ACC112 (cell line): Measurements from ENCODE around the gene GRID1.
"Not testable (repeated sequence)": the region's sequence is repeated elsewhere in the genome, so short reads cannot be mapped to it uniquely, and the experiment has no call there.

Source experiments
- H2AFZ ChIP-seq: fragments of 200-600 bp; sonication (generic); one replicate; pipeline ENCODE4 v1.6.0; 2017; ENCODE audit warnings: antibody characterized with exemption, low read length; ENCODE audit not compliant: unreplicated experiment
- H3K27ac ChIP-seq: fragments of 200-600 bp; sonication (generic); 2 replicates; pipeline ENCODE4 v1.5.1; 2014; ENCODE audit warnings: low read depth, mild to moderate bottlenecking, antibody characterized with exemption, low read length, moderate library complexity
- H3K27me3 ChIP-seq: fragments of 200-600 bp; sonication (generic); 2 replicates; pipeline ENCODE4 v1.6.1; 2014; ENCODE audit warnings: mild to moderate bottlenecking, antibody characterized with exemption, low read length, moderate library complexity, mixed read lengths; ENCODE audit not compliant: insufficient read depth
- H3K36me3 ChIP-seq: fragments of 200-600 bp; sonication (generic); 2 replicates; pipeline ENCODE4 v1.6.1; 2016; ENCODE audit warnings: mild to moderate bottlenecking, antibody characterized with exemption, low read length, moderate library complexity, mixed read lengths; ENCODE audit not compliant: insufficient read depth
- H3K4me1 ChIP-seq: fragments of 200-600 bp; sonication (generic); one replicate; pipeline ENCODE4 v1.6.1; 2016; ENCODE audit warnings: low read length, mixed read lengths; ENCODE audit not compliant: insufficient read depth, unreplicated experiment, control insufficient read depth
- H3K4me3 ChIP-seq: fragments of 200-600 bp; sonication (generic); 2 replicates; pipeline ENCODE4 v1.5.1; 2014; ENCODE audit warnings: mild to moderate bottlenecking, low read depth, low read length
- H3K79me2 ChIP-seq: fragments of 200-600 bp; sonication (generic); one replicate; pipeline ENCODE4 v1.6.0; 2016; ENCODE audit warnings: low read length; ENCODE audit not compliant: control insufficient read depth, unreplicated experiment, insufficient read depth

GRID1 gene

DNA sequence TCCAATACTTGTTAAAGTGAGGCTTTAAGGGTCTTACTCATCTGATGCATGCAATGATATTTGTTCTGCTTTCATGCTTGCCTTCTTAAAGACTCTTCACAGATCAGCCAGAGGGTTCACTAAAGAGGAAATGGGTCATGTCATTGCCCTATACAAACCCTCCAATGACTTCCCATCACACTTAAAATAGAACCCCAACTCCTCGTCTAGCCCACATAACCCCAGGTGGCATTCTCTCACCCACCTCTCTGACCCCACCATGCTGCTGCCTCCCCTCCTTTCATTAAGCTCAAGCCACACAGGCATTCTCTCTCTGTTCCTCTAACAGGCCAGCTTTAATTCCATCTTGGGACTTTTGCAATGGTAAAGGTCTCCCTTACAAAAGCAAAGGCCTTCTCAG, 253.6 kb downstream of the GRID1 start:
- H3K79me2 ChIP-seq, result no peaks in the 10 kb centered on the region
- no peak overlapping the region for H3K27ac ChIP-seq
- no peaks in the 10 kb centered on the region for H3K27me3 ChIP-seq
- no peak overlapping the region for H3K4me3 ChIP-seq
- H3K4me1 ChIP-seq, result no peaks in the 10 kb centered on the region
- no peak overlapping the region for H2AFZ ChIP-seq
- H3K36me3 ChIP-seq, result no peaks in the 10 kb centered on the region

DNA sequence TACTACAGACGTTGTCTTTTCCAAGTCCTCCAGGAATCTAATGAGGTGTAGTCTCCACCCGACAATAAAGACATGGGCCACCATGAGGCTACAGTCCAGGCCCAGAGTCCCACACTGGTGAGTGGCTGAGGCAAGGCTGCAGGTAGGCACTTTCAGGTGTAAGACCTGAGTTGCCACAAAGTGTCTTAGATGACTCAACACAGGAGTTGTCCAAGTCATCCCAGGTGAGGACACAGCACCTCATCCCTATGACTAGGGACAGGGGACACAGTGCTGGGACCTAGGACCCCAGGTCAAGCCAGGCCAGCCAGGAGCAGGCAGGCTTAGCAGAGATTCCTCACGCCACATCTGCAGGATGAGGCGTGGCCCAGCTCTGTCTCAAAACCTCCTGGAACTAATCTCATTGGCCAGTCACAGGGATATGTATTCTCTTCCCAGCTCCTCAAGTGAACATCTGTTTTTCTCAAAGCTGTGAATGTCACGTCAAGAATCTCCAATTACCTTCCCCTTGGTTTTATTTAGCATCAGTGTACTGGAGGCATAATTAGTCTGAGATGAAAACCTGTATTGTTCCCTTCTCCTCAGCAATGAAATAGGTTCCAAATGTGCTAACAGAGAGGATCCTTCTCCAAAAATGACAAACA, 254.6 kb downstream of the GRID1 start:
- H3K79me2 ChIP-seq, result no peaks in the 10 kb centered on the region
- H3K27ac ChIP-seq, result no peak overlapping the region
- H2AFZ ChIP-seq, result no peak overlapping the region

DNA sequence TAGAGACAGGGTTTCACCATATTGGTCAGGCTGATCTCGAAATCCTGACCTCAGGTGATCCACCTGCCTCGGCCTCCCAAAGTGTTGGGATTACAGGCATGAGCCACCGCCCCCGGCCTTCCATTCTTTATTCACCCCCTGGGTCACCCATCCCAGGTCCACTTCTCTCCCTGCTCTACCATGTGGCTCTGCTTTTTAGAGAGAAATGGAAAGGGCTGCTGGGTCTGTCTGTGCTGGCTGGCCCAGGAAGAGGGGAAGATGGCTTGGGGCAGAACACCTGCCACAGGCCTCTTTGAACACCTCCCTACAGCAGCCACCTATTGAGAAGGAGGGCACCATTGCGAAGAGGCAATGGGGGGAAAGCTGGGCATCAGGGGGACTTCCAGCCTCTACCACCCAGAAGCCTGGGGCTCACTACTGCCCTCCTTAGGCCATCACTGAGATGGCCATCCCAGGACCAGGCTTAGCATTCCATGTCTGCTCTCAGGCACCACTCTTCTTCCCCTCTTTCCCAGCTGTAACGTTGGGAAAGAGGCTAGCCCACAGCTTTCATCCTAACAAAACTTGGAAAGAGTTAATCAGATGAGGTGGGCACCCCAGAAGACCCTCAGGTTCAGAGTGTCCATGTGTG, 256.3 kb downstream of the GRID1 start:
- Histone ChIP-seq H3K27ac (no peak overlapping the region), H3K36me3 (no peaks in the 10 kb centered on the region), H3K4me1 (no peaks in the 10 kb centered on the region), H3K4me3 (no peak overlapping the region), H3K27me3 (no peaks in the 10 kb centered on the region), H3K79me2 (no peaks in the 10 kb centered on the region), H2AFZ (no peak overlapping the region)

More for the DNA sequence above, 254.6 kb downstream of the GRID1 start:
- Histone ChIP-seq H3K4me3 (no peak overlapping the region), H3K4me1 (no peaks in the 10 kb centered on the region), H3K36me3 (no peaks in the 10 kb centered on the region), H3K27me3 (no peaks in the 10 kb centered on the region)

DNA sequence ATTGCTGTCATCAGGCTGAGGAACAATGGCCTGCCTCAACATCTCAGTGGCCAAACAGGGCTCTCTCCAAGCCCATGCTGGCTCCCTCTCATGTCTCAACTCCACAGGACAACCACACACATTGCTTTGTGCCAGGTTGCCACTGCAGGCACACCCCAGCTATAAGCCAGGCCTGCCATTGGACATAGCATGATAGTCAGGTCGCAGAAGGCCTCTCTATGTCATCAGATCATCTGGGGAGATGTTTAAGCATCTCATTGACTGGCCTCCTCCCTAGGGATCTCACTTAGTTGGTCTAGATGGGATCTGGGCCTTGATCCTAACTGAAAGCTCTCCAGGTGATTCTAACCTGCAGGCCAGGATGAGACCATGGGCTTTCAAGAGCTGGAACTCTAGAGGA, 257.2 kb downstream of the GRID1 start:
- H3K27ac ChIP-seq, result no peak overlapping the region

DNA sequence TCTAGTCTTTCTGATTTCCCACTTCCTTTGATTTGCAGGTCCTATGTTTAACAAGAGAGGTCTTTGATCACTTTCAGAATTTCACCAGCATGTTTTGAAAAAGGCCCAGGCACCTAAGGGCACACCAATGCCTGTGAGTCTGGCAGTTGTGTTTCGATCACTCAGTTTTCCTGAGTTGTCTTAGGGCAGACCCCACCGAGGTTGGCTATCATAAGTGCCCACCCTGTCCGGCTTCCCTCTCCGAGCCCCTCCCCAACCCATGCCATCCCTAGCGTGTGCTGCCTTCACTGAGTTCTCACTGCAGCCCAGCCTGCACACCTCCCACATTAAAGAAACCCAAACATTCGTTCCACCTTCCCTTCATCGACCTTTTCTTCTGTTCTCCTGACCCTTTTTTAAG, 257.9 kb downstream of the GRID1 start:
- Histone ChIP-seq H3K79me2 (no peaks in the 10 kb centered on the region), H3K27me3 (no peaks in the 10 kb centered on the region), H3K36me3 (no peaks in the 10 kb centered on the region), H3K4me3 (no peak overlapping the region), H2AFZ (no peak overlapping the region), H3K27ac (no peak overlapping the region), H3K4me1 (no peaks in the 10 kb centered on the region)

More for the DNA sequence above, 257.2 kb downstream of the GRID1 start:
- no peaks in the 10 kb centered on the region for H3K36me3 ChIP-seq
- H3K4me1 ChIP-seq, result no peaks in the 10 kb centered on the region
- no peak overlapping the region for H2AFZ ChIP-seq
- H3K4me3 ChIP-seq, result no peak overlapping the region
- H3K27me3 ChIP-seq, result no peaks in the 10 kb centered on the region
- H3K79me2 ChIP-seq, result no peaks in the 10 kb centered on the region

DNA sequence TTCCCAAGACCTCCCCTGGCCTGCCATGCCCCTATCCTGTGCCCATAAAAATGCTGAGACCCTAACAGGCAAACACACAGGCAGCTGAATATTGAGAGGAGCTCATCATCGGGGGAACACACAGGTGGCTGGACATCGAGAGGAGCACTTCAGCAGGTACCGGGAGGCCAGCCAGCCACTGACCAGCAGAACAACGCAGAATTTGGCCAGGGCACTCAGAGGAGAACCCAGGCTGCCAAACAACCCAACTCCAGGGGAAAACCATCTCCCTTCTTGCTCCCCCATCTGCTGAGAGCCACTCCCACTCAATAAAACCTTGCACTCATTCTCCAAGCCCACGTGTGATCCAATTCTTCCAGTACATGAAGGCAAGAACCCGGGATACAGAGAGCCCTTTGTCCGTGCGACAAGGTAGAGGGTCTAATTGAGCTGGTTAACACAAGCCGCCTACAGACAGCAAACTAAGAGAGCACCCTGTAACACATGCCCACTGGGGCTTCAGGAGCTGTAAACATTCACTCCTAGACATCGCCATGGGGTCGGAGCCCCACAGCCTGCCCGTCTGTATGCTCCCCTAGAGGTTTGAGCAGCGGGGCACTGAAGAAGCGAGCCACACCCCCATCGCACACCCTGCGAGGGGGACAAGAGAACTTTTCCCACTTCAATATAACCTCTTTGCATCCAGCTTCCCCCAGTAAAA, 258.8 kb downstream of the GRID1 start:
- not testable (repeated sequence) for H3K4me3 ChIP-seq, H3K36me3 ChIP-seq, H3K4me1 ChIP-seq, H3K27me3 ChIP-seq, H2AFZ ChIP-seq, H3K79me2 ChIP-seq, H3K27ac ChIP-seq

DNA sequence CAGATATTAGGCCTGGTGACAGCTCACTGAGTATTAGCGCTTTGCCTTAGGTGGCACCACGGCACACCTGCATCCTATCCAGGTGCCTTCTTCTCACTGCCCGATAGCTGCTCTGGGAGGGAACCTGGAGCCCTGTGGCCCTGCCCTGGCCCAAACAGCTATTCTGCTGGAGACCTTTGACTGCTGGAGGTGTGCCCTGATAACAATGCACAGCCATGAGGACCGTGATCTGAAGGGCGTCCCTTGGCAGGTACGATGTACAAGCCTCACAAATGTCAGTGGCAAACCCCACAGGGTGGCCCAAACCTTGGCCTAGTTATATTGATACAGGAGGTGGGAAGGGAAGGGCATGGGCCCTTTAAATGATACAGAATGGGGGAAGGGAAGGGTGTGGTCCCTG, 259.5 kb downstream of the GRID1 start:
- Histone ChIP-seq H3K4me1 (no peaks in the 10 kb centered on the region), H3K36me3 (no peaks in the 10 kb centered on the region), H3K27me3 (no peaks in the 10 kb centered on the region), H3K27ac (no peak overlapping the region), H2AFZ (no peak overlapping the region), H3K79me2 (no peaks in the 10 kb centered on the region), H3K4me3 (no peak overlapping the region)

DNA sequence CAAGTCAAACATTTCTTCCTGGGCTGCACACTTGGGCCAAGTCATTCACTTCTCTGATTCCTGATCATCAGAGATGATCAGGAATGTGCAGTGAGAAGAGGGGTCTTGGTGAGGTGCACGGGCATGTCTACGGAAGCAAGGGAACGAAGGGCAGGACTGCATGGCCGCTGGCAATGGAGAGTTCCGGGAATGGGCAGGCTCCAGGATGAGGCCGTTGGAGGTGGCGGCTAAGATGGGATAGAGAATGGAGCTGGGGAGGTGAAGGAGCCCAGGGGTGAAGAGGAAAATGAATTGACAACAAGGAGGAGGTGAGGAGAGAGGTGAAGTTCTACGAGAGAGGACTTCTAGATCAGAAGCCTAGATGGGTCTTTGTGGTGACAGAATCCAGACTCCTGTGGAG, 260.0 kb downstream of the GRID1 start:
- Histone ChIP-seq H3K27ac (no peak overlapping the region), H3K27me3 (no peaks in the 10 kb centered on the region), H2AFZ (no peak overlapping the region), H3K4me1 (no peaks in the 10 kb centered on the region), H3K4me3 (no peak overlapping the region), H3K79me2 (no peaks in the 10 kb centered on the region), H3K36me3 (no peaks in the 10 kb centered on the region)

DNA sequence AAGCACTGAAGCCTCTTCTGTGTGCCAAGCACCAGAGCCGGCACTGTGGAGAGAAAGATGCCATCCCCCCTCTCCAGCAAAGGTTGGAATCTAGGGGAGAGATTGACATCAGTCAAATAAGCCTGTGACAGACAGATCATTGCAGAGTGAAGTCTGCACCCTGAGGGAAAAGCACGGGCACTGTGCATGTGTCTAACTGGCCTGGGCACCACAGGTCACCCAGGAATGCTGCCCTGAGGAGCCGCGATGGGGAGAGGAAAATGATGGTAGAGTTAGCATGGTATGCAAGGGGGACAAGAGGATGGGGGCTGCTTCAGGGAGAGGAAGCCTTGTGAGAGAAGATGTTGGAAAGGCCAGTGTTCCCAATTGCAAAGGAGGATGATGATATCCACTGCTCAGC, 261.0 kb downstream of the GRID1 start:
- H3K27ac ChIP-seq, result no peak overlapping the region

DNA sequence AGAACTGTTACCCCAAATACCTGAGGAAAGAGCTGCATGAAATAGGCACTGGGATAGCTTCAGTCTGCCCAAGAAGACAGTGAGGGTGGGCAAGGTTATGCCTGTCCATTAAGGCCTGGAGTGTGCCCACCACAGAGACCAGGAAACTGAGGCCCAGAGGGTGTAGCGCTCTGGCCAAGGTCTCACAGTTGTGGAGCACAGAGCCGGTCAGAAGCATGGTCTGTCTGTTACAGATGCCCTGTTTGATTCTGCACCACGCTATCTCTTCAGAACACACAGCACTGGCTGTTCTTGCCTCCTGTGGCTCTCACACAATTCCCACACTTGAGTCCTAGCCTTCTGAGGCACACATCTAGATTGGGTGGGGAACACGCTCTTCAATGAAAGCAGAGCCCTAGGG, 261.4 kb downstream of the GRID1 start:
- H3K27ac ChIP-seq, result no peak overlapping the region
- H3K79me2 ChIP-seq, result no peaks in the 10 kb centered on the region
- no peaks in the 10 kb centered on the region for H3K36me3 ChIP-seq
- H2AFZ ChIP-seq, result no peak overlapping the region
- no peak overlapping the region for H3K4me3 ChIP-seq
- no peaks in the 10 kb centered on the region for H3K27me3 ChIP-seq
- H3K4me1 ChIP-seq, result no peaks in the 10 kb centered on the region

More for the DNA sequence above, 261.0 kb downstream of the GRID1 start:
- H3K4me3 ChIP-seq, result no peak overlapping the region
- no peaks in the 10 kb centered on the region for H3K36me3 ChIP-seq
- H3K4me1 ChIP-seq, result no peaks in the 10 kb centered on the region
- no peak overlapping the region for H2AFZ ChIP-seq
- no peaks in the 10 kb centered on the region for H3K79me2 ChIP-seq
- H3K27me3 ChIP-seq, result no peaks in the 10 kb centered on the region

DNA sequence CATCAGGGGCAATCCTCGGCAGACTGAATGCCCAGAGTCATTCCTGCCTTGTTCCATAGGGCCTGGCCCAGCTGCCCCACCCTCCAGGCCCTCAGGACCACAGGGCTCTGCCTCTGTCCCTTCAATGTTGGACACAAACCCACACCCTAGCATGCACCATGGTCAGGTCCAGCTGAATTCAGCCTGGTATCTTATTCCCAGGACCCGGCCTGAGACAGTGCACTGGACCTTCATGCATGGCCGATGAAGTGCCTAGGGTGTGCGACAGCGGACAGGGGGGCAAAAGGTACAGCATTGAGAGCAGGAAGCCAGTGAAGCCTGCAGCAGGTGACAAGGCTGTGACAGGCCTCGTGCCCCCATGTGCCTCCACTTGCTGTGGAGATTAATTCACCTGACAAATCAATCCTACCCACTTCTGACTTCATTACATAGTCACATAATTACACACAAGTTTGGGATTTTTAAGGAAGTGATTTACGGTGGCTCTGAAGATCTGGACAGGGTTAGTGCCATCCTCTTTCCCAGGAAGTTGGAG, 261.9 kb downstream of the GRID1 start:
- H3K27me3 ChIP-seq, result no peaks in the 10 kb centered on the region
- H3K36me3 ChIP-seq, result no peaks in the 10 kb centered on the region
- H3K79me2 ChIP-seq, result no peaks in the 10 kb centered on the region
- H3K4me3 ChIP-seq, result no peak overlapping the region
- no peaks in the 10 kb centered on the region for H3K4me1 ChIP-seq
- H2AFZ ChIP-seq, result no peak overlapping the region
- no peak overlapping the region for H3K27ac ChIP-seq
